Stimulated activated CD4-positive, alpha-beta T cell treated with anti-CD3 and anti-CD28 coated beads, Interleukin-2, amount 100 ng/mL, for 24 hours (primary cell): Measurements from ENCODE around the gene MRPL41.
"Not testable (repeated sequence)": the region's sequence is repeated elsewhere in the genome, so short reads cannot be mapped to it uniquely, and the experiment has no call there.

Source experiments
- DNase-seq, 2 donors: peaks; one replicate each; pipeline ENCODE4 v3.0.0-alpha.2; 2020

The MRPL41 gene

GRCh38 chr9:137554349-137554748 is 2.7 kb downstream of the MRPL41 start:
- DNase-seq: no peak

- DNase-seq: no peak
These were observed 3.5 kb downstream of the MRPL41 start for GRCh38 chr9:137555179-137555578.

- DNase-seq: no peak
These were observed 4.6 kb downstream of the MRPL41 start for GRCh38 chr9:137556069-137556838.

- no peak for DNase-seq
These were observed 6.4 kb downstream of the MRPL41 start for GRCh38 chr9:137558127-137558526.

DNA sequence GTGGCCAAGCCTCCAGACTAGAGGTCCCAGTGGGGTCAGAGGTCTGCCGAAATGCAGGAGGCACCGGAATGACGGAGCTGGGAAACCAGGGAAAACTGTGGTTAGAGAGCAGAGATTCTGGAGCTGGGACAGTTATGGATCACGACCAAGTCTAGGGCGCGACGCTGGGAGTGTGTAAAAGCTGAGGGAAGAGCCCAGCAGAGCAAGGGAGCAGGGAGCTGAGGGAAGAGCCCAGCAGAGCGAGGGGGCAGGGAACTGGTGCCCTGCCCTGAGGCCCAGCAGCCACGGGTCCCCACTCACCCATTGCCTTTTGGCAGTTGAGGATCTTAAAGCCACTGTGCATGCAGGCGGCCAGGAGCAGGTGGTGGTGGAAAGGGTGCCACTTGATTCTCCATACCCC is 12.5 kb downstream of the MRPL41 start:
- DNase-seq: no peak

DNA sequence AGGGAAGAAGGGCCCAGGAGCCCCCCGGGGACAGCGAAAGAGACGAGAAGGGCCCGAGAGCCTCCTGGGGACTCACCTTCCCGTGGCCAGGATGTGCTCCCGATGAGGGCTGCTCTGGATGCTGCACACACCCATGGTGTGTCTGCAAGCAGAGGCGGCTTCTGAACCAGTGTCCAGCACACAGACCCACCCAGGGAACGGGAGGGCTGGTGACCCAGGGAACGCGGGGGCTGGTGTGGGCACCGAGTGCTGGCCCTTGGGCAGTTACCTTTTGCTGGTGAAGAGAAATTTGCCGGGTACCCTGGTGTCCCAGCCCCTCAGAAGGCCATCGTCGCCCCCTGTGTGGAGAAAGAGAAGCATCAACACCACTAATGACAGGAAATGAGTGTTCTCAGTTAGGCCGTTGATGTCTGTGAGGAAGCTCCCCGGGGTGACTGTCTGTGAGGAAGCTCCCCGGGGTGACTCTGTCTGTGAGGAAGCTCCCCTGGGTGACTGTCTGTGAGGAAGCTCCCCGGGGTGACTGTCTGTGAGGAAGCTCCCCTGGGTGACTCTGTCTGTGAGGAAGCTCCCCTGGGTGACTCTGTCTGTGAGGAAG is 13.2 kb downstream of the MRPL41 start:
- DNase-seq: no peak

DNA sequence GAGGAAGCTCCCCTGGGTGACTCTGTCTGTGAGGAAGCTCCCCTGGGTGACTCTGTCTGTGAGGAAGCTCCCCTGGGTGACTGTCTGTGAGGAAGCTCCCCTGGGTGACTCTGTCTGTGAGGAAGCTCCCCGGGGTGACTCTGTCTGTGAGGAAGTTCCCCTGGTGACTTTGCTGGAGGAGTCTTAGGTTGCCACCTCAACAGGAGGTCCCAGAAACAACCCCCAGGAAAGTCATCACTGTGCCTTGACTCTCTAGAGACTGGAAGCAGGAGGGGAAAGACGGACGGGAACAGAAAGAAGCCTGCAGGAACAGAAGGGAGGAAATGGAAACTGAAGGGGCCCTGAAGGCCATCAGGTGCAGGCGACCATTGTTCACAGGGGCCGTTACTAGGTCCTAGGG is 16.8 kb downstream of the MRPL41 start:
- not testable (repeated sequence) for DNase-seq

DNA sequence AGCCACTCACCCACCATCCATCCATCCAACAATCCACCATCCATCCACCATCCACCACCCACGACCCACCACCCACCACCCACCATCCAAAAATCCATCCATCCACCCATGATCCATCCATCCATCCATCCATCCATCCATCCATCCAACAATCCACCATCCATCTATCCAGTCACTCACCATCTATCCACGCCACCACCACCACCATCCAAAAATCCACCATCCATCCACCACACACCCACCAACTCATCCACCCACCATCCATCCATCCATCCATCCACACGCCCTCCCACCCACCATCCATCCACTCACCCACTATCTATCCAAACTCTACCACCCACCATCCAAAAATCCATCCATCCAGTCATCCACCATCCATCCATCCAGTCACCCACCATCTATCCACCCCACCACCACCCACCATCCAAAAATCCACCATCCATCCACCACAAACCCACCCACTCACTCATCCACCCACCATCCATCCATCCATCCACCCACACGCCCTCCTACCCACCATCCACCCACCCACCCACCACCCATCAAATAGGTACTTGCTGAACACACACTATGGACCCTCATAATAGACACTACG is 18.0 kb downstream of the MRPL41 start:
- DNase-seq: no peak

GRCh38 chr9:137570566-137570965 is 18.9 kb downstream of the MRPL41 start:
- no peak for DNase-seq

DNA sequence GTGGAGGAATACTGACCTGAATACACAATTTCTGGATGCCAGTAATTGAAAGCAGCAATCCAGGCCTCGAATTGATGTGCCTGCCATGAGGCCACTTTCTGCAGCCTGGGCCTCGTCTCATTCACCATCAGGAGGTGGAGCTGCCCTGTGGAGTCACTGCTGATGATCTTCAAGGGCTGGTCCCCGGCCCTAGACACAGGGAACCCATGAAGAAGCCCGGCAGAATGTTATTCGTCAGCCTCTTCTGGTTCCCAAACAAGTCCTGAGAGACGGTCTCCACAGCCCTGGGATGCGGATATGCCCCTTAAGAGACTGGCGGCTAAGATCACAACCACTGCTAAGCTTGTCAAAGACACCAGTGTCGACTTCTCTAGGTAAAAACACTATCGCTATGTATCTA is 22.5 kb downstream of the MRPL41 start:
- DNase-seq: no peak

- no peak for DNase-seq
These were observed 23.7 kb downstream of the MRPL41 start for GRCh38 chr9:137575364-137575715.

GRCh38 chr9:137575716-137576411 is 24.2 kb downstream of the MRPL41 start:
- DNase-seq: no peak

GRCh38 chr9:137578518-137579258 is 27.0 kb downstream of the MRPL41 start, which contains the start of gene DPH7:
Gene DPH7, minus strand, starts transcription at chr9:137578925. Its CDS starts 148 bp downstream, at chr9:137578777.
- DNase-seq: peak; percentile 99

DNA sequence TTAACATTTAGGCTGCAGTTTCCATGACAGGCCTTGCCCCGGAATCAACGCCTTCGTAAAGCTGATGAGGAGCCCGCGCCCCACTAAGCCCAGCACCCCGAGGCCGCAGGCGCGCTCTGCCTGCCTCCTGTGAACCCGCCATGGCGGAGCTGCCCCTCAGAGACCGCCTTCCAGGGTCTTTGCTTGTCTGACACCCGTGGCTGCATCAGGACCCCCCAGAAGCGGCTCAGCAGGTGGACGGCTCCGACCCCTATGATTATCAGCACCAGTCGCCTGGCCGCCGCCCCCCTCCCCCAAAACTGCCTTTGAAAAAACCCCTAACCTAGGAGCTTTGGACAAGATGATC is 27.6 kb downstream of the MRPL41 start:
- no peak for DNase-seq

DNA sequence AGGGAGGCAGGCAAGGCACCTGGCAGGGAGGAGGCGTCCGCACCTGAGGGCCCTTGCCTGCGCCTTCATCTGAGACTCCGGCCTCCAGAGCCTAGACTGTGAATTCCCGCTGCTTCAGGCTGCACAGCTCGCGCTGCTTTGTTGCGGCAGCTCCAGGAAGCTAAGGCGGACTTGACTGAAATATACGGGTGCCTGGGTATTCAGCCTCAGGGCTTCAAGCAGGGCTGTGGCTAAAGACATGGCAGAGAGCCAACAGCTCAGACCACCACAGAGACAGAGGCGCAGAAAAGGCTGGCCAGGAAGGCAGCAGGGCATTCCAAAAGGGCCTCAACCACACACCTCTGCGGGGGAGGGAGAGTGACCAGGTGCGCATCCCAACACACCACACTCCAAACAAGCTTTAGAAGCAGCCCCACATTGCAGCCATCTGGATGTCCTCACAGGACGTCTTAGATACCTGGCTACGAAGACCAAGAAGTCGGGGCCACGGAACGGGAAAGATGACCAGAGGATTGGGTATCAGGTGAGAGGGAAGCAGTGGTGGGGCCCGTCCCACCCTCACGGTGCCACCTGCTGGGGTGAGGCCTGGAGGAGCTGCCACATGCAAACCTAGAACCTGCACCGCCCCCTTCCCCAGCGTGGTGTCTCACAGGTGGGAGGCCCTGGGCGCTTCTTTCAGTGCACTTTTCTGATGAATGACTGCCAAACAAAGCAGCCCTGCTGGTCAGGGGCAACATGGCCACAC is 28.7 kb downstream of the MRPL41 start:
- no peak for DNase-seq

DNA sequence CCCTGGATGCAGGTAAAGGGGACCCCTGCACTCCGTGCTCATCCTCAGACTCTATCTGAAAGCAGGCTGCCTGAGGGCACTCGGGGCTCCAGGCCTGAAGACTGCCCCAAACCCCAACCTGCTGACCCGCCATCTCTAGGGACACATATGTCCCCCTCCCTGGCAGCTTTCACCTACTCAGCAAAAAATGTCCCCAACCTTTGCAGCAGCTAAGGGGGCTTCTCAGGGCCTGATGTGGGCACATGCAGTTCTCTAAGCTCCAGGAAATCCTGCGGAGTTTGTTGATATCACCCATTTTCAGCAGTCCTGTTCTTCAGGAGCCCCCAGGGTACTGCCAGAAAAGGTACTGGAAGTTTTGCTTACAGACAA is 29.3 kb downstream of the MRPL41 start:
- DNase-seq: no peak

DNA sequence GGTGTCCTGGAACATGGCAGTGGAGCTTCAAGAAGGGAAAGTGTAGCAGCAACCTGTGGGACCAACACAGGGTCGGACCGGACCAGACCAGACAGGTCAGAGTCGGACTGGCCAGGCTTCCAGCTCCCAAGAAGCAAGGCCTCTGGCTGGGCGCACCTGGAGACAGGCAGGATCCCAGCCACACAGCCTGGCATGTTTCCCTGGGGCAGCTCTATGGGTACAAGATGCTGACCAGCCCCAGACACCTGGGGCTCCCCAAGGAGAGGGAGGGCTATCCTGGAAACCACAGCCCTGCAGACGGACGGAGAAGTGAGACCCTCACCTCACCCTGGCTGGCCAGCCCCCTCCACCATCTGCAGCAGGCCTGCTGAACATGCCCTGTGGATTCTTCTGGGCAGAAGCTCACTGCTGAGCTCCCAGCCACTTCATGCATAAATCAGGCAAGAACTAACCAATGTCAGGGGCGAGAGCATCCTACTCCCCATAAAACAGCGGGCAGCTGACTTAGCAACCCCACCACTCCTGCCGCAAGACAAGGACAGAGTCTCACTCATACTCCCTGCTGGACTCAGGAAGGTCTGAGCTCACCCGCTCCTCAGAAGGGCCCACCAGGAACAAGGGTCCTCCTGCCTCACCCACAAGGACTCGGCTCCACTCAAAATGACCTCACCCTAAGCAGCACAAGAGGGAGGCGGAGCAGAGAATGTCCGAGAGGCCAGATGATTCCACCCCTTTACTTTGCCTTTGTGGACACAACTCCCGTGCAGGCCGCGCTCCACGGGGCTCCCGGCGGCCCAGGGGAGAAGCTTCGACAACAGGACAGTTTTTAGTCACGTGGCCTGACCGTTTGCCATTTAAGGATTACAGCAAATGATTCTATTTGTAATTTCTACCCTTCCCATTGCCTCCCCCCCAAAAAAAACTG is 29.9 kb downstream of the MRPL41 start:
- DNase-seq: no peak

DNA sequence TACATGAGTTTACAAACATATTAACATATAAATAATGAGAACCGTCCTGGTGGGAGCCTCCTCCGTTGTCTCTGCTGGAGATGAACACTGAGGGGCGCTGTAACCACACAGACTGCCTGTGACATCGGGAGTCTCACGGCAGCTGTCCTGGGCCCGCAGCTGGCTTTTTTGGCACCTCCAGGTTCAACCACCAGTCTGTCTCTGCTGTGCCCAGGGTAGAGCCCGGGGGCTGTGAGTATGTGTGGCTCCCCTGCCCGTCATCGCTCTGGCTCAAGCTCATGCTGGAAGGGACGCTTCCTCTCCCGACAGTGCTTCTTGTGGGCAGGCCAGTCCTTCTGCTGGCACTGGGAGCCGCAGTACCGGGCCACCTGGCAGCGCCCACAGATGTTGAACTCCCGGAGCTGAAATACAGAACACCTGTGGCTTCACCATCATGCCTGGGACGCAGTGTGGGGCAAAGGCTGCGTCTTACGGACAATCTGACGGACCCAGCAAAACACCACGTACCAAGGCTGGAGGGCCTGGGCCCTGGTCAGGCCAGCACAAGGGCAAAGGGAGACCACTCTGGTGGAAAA is 30.7 kb downstream of the MRPL41 start:
- DNase-seq: no peak

- no peak for DNase-seq
These were observed 31.7 kb downstream of the MRPL41 start for GRCh38 chr9:137583347-137583746.

DNA sequence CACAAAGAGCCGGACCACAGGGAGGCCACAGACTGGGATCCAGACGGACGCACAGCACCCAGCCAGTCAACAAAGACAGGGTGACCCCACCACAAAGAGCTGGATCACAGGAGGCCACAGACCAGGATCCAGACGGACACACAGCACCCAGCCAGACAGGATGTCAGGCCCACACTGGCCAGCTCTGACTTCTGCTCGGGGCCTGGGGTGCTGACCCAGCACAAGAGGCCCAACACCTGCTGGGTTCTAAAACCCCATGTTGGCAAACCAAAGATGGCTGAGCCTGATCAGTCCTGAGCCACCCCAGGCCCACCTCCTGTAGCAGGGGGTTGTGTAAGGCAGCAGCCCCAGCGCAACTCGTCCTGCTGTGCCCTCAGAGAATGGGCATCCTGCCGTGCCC is 32.3 kb downstream of the MRPL41 start:
- no peak for DNase-seq

DNA sequence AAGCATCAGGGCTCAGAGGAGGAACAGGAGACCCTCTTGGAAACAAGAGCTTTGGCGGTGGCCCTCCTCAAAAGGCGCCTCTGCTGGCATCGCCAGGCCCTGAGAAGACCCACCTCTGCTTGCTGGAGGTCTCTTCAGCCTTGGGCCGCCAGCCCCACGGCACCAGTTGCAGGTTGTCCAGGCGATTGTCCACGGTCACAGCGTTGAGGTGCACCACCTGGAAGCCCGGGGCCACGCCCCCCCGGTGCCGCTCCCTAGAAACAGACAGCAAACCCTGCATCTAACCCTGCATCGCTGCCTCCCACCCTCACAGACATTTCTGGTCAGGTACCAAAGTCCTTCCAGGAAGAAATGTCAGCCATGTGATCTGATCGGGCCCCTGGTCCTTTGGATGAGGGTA is 35.2 kb downstream of the MRPL41 start:
- DNase-seq: no peak
